Brain pericyte (primary cell): ENCODE measurements around the gene AARS2.

Experiments
- DNase-seq: peaks from one replicate; pipeline ENCODE4 v3.0.0-alpha.2; 2012; ENCODE audit warnings: low read depth, low spot score

The AARS2 gene

GRCh38 chr6:44301106-44301505 lies 12.0 kb downstream of the AARS2 start:
- no peak for DNase-seq

- no peak for DNase-seq
Measured at GRCh38 chr6:44300292-44300823, 12.8 kb downstream of the AARS2 start.

GRCh38 chr6:44298864-44299263 lies 14.3 kb downstream of the AARS2 start:
- no peak for DNase-seq

GRCh38 chr6:44298055-44298803 lies 14.9 kb downstream of the AARS2 start:
- no peak for DNase-seq

GRCh38 chr6:44297063-44298038 lies 15.8 kb downstream of the AARS2 start:
- DNase-seq = no peak

GRCh38 chr6:44294832-44295791 lies 18.0 kb downstream of the AARS2 start:
- DNase-seq = no peak

- no peak for DNase-seq
Measured at GRCh38 chr6:44292661-44293365, 20.3 kb downstream of the AARS2 start.

GRCh38 chr6:44291841-44292240 lies 21.3 kb downstream of the AARS2 start:
- DNase-seq = no peak

GRCh38 chr6:44289726-44290260 lies 23.4 kb downstream of the AARS2 start:
- DNase-seq = no peak

- DNase-seq = no peak
Measured at GRCh38 chr6:44286747-44287146, 26.4 kb downstream of the AARS2 start.

- DNase-seq = no peak
Measured at GRCh38 chr6:44286285-44286565, 26.9 kb downstream of the AARS2 start.

GRCh38 chr6:44285552-44286284 lies 27.4 kb downstream of the AARS2 start:
- no peak for DNase-seq

- no peak for DNase-seq
Measured at GRCh38 chr6:44284867-44285266, 28.3 kb downstream of the AARS2 start.

GRCh38 chr6:44284121-44284520 lies 29.0 kb downstream of the AARS2 start:
- DNase-seq = no peak

- DNase-seq = no peak
Measured at GRCh38 chr6:44278774-44279697, 34.1 kb downstream of the AARS2 start.

- no peak for DNase-seq
Measured at GRCh38 chr6:44278315-44278714, 34.8 kb downstream of the AARS2 start.

- DNase-seq = no peak
Measured at GRCh38 chr6:44277763-44278162, 35.4 kb downstream of the AARS2 start.
